ENCODE data around the gene TALDO1. TPM values are rescaled to one million over a fixed set of nuclear protein-coding genes. Genes with fewer than 3 reads are reported as not detected.
A peak's percentile ranks its signal among the peaks of the same experiment; 100 is the strongest.

The TALDO1 gene
- total RNA-seq, 1 experiment from 2014 or later = 446 TPM

DNA sequence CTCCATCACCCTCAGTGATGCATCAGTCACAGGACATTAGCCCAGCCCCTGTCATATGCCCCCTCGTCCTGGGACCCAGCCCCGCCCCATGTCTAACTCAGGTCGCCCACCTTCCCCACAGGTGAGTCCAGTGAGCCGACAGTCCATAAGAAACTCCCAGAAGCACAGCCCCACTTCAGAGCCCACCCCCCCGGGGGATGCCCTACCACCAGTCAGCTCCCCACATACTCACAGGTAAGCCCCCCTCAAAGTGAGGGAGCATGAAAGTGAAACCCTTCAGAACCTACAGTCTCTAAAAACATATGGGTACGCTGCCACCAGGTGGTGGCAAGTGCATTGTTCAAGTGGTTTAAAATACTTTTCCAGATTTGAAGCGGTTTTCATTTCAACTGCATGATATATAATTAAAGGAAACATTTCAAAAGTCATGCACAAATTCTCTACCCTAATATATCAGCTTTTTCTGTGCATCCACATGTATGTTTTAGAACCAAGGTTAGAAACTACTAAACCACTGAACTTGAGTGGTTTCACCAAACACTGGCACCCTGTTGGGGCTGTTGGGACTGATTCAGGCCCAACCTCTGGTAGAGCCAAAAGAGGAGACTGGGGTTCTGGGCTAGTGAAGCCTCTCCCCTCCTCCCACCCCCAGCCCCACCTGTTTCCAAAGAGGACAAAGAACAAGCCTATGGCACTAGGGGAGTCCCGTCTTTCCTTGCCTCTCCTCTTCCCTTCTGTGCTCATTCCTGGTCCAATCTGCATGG is 24.0 kb upstream of the TALDO1 start:
- ChIA-PET POLR2A (ENCODE audit: unreplicated experiment) (no interaction called here), CTCF (no interaction called here)
- Histone ChIP-seq H2AFZ (no peak overlapping the region), H3K9me3 (ENCODE audit: insufficient read depth, low read depth) (no peaks in the 10 kb centered on the region), H3K27me3 (ENCODE audit: insufficient read depth, low read depth) (no peaks in the 10 kb centered on the region), H3K27ac (no peak overlapping the region), H3F3A (ENCODE audit: insufficient read depth, low read depth) (peaks cover 13% of the 10 kb centered on the region), H3K4me3 (no peak overlapping the region), H4K20me1 (ENCODE audit: insufficient read depth) (no peaks in the 10 kb centered on the region), H3K4me2 (no peak overlapping the region), H3K36me3 (ENCODE audit: low read depth) (no peaks in the 10 kb centered on the region), H3K4me1 (replicated peaks; ENCODE audit: insufficient read depth) (peaks cover 14% of the 10 kb centered on the region), H3K79me2 (ENCODE audit: low read depth) (0 out of 2 replicates have a peak, but pooled peaks cover 4% of the 10 kb centered on the region), H3K9me2 (ENCODE audit: insufficient read depth) (no peaks in the 10 kb centered on the region)
- BruUV-seq (replicated peaks) = no TSS peak
- intact Hi-C loops (cut with micrococcal nuclease; ENCODE audit: unreplicated experiment) = loop anchor here (10.0 kb wide), 1 partner anchor 159 kb away; the partner anchor contains the start of genes LMNTD2 and RASSF7
- DNase-seq = no peak
- no peak for TF ChIP-seq EZH2 (IDR thresholded peaks at IDR 0.05; ENCODE audit: low read depth)
- TF ChIP-seq, protein P1, sequence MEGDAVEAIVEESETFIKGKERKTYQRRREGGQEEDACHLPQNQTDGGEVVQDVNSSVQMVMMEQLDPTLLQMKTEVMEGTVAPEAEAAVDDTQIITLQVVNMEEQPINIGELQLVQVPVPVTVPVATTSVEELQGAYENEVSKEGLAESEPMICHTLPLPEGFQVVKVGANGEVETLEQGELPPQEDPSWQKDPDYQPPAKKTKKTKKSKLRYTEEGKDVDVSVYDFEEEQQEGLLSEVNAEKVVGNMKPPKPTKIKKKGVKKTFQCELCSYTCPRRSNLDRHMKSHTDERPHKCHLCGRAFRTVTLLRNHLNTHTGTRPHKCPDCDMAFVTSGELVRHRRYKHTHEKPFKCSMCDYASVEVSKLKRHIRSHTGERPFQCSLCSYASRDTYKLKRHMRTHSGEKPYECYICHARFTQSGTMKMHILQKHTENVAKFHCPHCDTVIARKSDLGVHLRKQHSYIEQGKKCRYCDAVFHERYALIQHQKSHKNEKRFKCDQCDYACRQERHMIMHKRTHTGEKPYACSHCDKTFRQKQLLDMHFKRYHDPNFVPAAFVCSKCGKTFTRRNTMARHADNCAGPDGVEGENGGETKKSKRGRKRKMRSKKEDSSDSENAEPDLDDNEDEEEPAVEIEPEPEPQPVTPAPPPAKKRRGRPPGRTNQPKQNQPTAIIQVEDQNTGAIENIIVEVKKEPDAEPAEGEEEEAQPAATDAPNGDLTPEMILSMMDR (conservative IDR thresholded peaks at IDR 0.05) = peak; percentile 68

DNA sequence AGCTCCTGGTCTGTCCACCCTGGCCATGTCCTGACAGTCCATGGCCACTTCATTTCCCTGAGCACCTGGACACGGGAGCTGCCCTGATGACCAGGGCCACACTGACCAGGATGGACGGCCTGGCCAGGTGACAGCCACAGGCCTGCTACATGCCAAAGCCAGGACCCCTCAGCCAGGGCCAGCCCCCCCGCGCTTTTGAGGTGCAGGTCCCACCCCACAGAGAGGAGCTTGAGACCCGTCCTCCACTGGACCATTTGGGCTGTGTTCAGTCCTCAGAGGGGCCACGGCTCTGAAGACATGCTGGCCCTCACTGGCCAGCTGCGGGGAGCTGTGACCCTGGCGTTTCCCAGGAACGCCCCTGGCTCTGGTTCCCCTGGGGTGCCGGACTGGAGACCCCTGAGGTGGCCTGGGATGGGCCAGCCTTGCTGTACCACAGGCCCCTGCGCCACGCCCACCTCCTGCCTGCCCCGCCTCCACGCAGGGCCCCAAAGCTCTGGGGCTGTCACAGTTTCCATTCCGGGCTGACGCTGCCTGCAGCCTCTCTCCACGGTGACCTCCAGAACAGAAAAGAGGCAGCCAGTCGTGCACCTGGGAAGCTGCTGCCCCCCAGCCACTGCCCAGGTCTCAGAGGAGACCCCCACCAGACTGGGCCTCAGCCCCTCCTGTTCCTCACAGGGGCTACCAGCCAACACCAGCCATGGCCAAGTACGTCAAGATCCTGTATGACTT is 23.1 kb upstream of the TALDO1 start:
- no peak for TF ChIP-seq EZH2 (IDR thresholded peaks at IDR 0.05; ENCODE audit: low read depth)
- TF ChIP-seq, protein P1 (conservative IDR thresholded peaks at IDR 0.05) = no peak
- Histone ChIP-seq H3K9me3 (ENCODE audit: insufficient read depth, low read depth) (no peaks in the 10 kb centered on the region), H2AFZ (no peak overlapping the region), H4K20me1 (ENCODE audit: insufficient read depth) (no peaks in the 10 kb centered on the region), H3K4me3 (no peak overlapping the region), H3K4me2 (no peak overlapping the region), H3K4me1 (replicated peaks; ENCODE audit: insufficient read depth) (peaks cover 24% of the 10 kb centered on the region), H3K79me2 (ENCODE audit: low read depth) (0 out of 2 replicates have a peak, but pooled peaks cover 4% of the 10 kb centered on the region), H3K36me3 (ENCODE audit: low read depth) (no peaks in the 10 kb centered on the region), H3F3A (ENCODE audit: insufficient read depth, low read depth) (peaks cover 16% of the 10 kb centered on the region), H3K27me3 (ENCODE audit: insufficient read depth, low read depth) (no peaks in the 10 kb centered on the region), H3K27ac (no peak overlapping the region), H3K9me2 (ENCODE audit: insufficient read depth) (no peaks in the 10 kb centered on the region)
- DNase-seq = no peak
- CTCF ChIA-PET = no interaction called here
- POLR2A ChIA-PET (ENCODE audit: unreplicated experiment) = no interaction called here
- no TSS peak for BruUV-seq (replicated peaks)
- intact Hi-C loops (cut with micrococcal nuclease; ENCODE audit: unreplicated experiment) = loop anchor here (10.0 kb wide), 1 partner anchor 159 kb away; the partner anchor contains the start of genes LMNTD2 and RASSF7

DNA sequence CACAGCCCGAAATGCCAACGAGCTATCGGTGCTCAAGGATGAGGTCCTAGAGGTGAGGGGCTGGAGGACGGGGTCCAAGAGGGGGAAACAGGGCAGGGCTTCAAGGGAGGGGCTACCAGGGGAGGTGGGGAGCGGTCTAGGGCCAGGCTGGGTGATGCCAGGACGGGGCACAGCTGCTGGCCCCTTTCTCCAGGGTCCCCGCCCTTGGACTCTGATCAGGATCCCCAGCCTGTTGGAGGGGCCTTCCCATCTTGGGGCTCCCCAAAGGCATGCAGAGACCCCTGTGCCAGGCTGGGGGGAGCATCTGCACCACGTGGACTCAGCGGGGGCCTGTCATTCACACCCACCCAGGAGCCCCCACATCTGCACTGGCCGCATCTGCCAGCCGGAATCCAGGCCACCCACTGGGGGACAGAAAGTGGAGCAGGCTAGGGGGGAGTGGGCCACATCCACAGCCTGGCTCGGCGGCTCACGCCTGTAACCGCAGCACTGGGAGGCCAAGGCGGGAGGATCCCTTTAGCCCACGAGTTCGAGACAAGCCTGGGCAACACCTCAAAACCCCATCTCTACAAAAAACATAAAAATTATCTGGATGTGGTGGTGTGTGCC is 22.4 kb upstream of the TALDO1 start:
- Histone ChIP-seq H2AFZ (no peak overlapping the region), H3K9me2 (ENCODE audit: insufficient read depth) (no peaks in the 10 kb centered on the region), H3K36me3 (ENCODE audit: low read depth) (no peaks in the 10 kb centered on the region), H3K27ac (no peak overlapping the region), H3K4me3 (no peak overlapping the region), H3K79me2 (ENCODE audit: low read depth) (0 out of 2 replicates have a peak, but pooled peaks cover 4% of the 10 kb centered on the region), H3F3A (ENCODE audit: insufficient read depth, low read depth) (peaks cover 16% of the 10 kb centered on the region), H3K4me2 (peak overlapping the region; percentile 90; the same call in 1 of the 2 replicates), H3K27me3 (ENCODE audit: insufficient read depth, low read depth) (no peaks in the 10 kb centered on the region), H4K20me1 (ENCODE audit: insufficient read depth) (no peaks in the 10 kb centered on the region), H3K4me1 (replicated peaks; ENCODE audit: insufficient read depth) (peaks cover 30% of the 10 kb centered on the region), H3K9me3 (ENCODE audit: insufficient read depth, low read depth) (no peaks in the 10 kb centered on the region)
- intact Hi-C loops (cut with micrococcal nuclease; ENCODE audit: unreplicated experiment) = loop anchor here (10.0 kb wide), 1 partner anchor 160 kb away; the partner anchor contains the start of genes LMNTD2 and RASSF7
- BruUV-seq (replicated peaks) = no TSS peak
- no peak for DNase-seq
- CTCF ChIA-PET = no interaction called here
- no peak for TF ChIP-seq EZH2 (IDR thresholded peaks at IDR 0.05; ENCODE audit: low read depth)
- TF ChIP-seq, protein P1 (conservative IDR thresholded peaks at IDR 0.05) = no peak
- POLR2A ChIA-PET (ENCODE audit: unreplicated experiment) = no interaction called here

Data from PC-9 (cell line).